GM12878 (cell line): Measurements from ENCODE around the gene STYXL1. TPM values are rescaled to one million over a fixed set of nuclear protein-coding genes. Genes with fewer than 3 reads are reported as not detected.
A peak's percentile ranks its signal among the peaks of the same experiment; 100 is the strongest.

Source experiments
- ATAC-seq: fragments of 200-7000 bp; cut with Tn5 transposase; 3 replicates; pipeline ENCODE4 v1.9.1; 2020; ENCODE audit warnings: mild to moderate bottlenecking, moderate library complexity
- BruUV-seq: library from RNA; stranded (reverse); fragments of 400-500 nt; replicated peaks from 2 replicates; lab custom pipeline; 2021; lab: Mats Ljungman, UMichigan
- CTCF ChIA-PET: fragments of 300-600 bp; sonication (Branson Sonifier 250); formaldehyde crosslinking; extraction: SDS; loops from one replicate; lab custom pipeline; 2021; ENCODE audit warnings: inconsistent platforms; lab: Yijun Ruan, JAX
- POLR2A ChIA-PET: fragments of 350-600 bp; formaldehyde crosslinking; extraction: SDS; loops from one replicate; lab custom pipeline; 2021; ENCODE audit warnings: inconsistent platforms; lab: Charles Lee
- RAD21 ChIA-PET: fragments of 300-600 bp; sonication (Branson Sonifier 250); formaldehyde crosslinking; loops from one replicate; lab custom pipeline; 2023; ENCODE audit warnings: antibody characterized with exemption; ENCODE audit not compliant: unreplicated experiment; lab: Charles Lee
- SMC1A ChIA-PET: fragments of 300-600 bp; sonication (Branson Sonifier 250); formaldehyde crosslinking; loops from one replicate; lab custom pipeline; 2023; ENCODE audit not compliant: unreplicated experiment, uncharacterized antibody; lab: Charles Lee
- DNase-seq: peaks from one replicate; pipeline ENCODE4 v3.0.0-alpha.2; 2011; ENCODE audit warnings: low read depth, low spot score
- FAIRE-seq: peaks from 3 replicates; lab custom pipeline; 2011; peaks lifted over from hg19 to GRCh38; lab: Jason Lieb, UNC
- H2AFZ ChIP-seq: 2 replicates; pipeline ENCODE4 v1.6.0; 2011; ENCODE audit warnings: low read depth, low read length, control low read depth; ENCODE audit not compliant: control insufficient read depth
- H3K27ac ChIP-seq: 2 replicates; pipeline ENCODE4 v1.5.1; 2011; ENCODE audit warnings: control low read depth; ENCODE audit not compliant: control insufficient read depth, insufficient read depth
- H3K27me3 ChIP-seq, 2 experiments: replicated peaks in 1 of 2; 2 replicates each; pipeline versions ENCODE4 v1.6.0 to v1.6.1; 2011; ENCODE audit warnings: low read length in 1 of 2; ENCODE audit not compliant: control insufficient read depth in 2 of 2, insufficient read depth in 2 of 2
- H3K36me3 ChIP-seq, 2 experiments: 2 replicates each; pipeline ENCODE4 v1.5.1; 2011; ENCODE audit warnings: low read length in 1 of 2; ENCODE audit not compliant: control insufficient read depth in 2 of 2, insufficient read depth in 2 of 2
- H3K4me1 ChIP-seq: 2 replicates; pipeline ENCODE4 v1.6.1; 2011; ENCODE audit warnings: mild to moderate bottlenecking, low read length, moderate library complexity, mixed read lengths; ENCODE audit not compliant: control insufficient read depth, insufficient read depth
- H3K4me2 ChIP-seq: 2 replicates; pipeline ENCODE4 v1.6.0; 2011; ENCODE audit warnings: control low read depth; ENCODE audit not compliant: control insufficient read depth, insufficient read depth
- H3K4me3 ChIP-seq: fragments of 200-600 bp; sonication (generic); 2 replicates; pipeline ENCODE4 v1.5.1; 2016
- H3K79me2 ChIP-seq: 2 replicates; pipeline ENCODE4 v1.6.0; 2011; ENCODE audit warnings: low read length; ENCODE audit not compliant: control insufficient read depth, insufficient read depth
- H3K9ac ChIP-seq: 2 replicates; pipeline ENCODE4 v1.8.0; 2011; ENCODE audit warnings: low read length, control low read depth, mixed read lengths; ENCODE audit not compliant: control insufficient read depth, insufficient read depth
- H3K9me3 ChIP-seq: replicated peaks from 3 replicates; pipeline ENCODE4 v1.5.1; 2011; ENCODE audit warnings: mild to moderate bottlenecking, low read length; ENCODE audit not compliant: control insufficient read depth, insufficient read depth
- H4K20me1 ChIP-seq: 2 replicates; pipeline ENCODE4 v1.6.0; 2011; ENCODE audit not compliant: control insufficient read depth, insufficient read depth
- NFIC ChIP-seq: IDR thresholded peaks from 2 replicates; pipeline ENCODE4 v1.6.1; 2012; ENCODE audit warnings: low read depth, mild to moderate bottlenecking, inconsistent platforms, low read length, moderate library complexity
- RAD21 ChIP-seq: IDR thresholded peaks from 2 replicates; pipeline ENCODE4 v1.6.1; 2011; ENCODE audit warnings: mild to moderate bottlenecking, low read depth, low read length, moderate library complexity; ENCODE audit not compliant: insufficient read depth
- SIX5 ChIP-seq: IDR thresholded peaks from 2 replicates; pipeline ENCODE4 v1.6.1; 2011; ENCODE audit warnings: mild to moderate bottlenecking, low read depth, low read length, moderate library complexity; ENCODE audit not compliant: severe bottlenecking
- WGBS: methylation state at CpG from one replicate; pipeline ENCODE4 v1.1.6; 2016; ENCODE audit warnings: low lambda C conversion rate; ENCODE audit not compliant: insufficient replicate concordance, insufficient coverage; ENCODE audit errors: missing lambda C conversion rate; 5-methylcytosine and 5-hydroxymethylcytosine counted together
- in situ Hi-C: fragments of 300-500 bp; cut with MboI; formaldehyde crosslinking; loops from 9 replicates; pipeline ENCODE4 v1.14.3; 2018; ENCODE audit warnings: mixed read lengths
- intact Hi-C: fragments of 100-400 bp; cut with micrococcal nuclease; formaldehyde crosslinking; loops from one replicate; pipeline ENCODE4 v1.14.2; 2022; ENCODE audit not compliant: unreplicated experiment
- polyA plus RNA-seq, 11 experiments: library from polyadenylated mRNA; depleted of rRNA in 4 of 11; unstranded in 6 of 11; stranded (reverse) in 5 of 11; fragments of >200 nt; fragmentation: Nextera tagmentation in 4 of 11; fragmentation: Illumina TruSeq in 1 of 11; extraction: Ambion mirVana in 4 of 11; extraction: Trizol in 1 of 11; gene quantifications; 1 replicate in 1 of 11; 2 replicates in 10 of 11; pipeline versions ENCODE4 v1.2.1 to v1.2.3, GENCODE V29; 2011 to 2016; ENCODE audit warnings: inconsistent platforms in 2 of 11, missing spikeins in 2 of 11, low read depth in 1 of 11
- total RNA-seq, 4 experiments: library from RNA; depleted of rRNA in 3 of 4; stranded (reverse); fragments of >200 nt in 3 of 4; fragmentation: Illumina TruSeq in 1 of 4; extraction: Trizol in 1 of 4; gene quantifications; 2 replicates each; pipeline versions ENCODE4 v1.2.1 to v1.2.3, GENCODE V29; 2013 to 2021
- TF ChIP-seq, protein P1 (sequence below): fragments of 450-650 bp; IDR thresholded peaks from 2 replicates; pipeline ENCODE4 v1.6.1; 2017; ENCODE audit warnings: low read depth, mild to moderate bottlenecking, moderate library complexity
- TF ChIP-seq, protein P2 (sequence below): fragments of 450-650 bp; IDR thresholded peaks from 2 replicates; pipeline ENCODE4 v1.6.1; 2017; ENCODE audit warnings: mild to moderate bottlenecking, low read depth, inconsistent platforms; ENCODE audit not compliant: poor library complexity, severe bottlenecking

STYXL1 gene
- total and polyA plus RNA-seq, 10 of the 15 experiments (the other 5 are each of a cell fraction or from before 2014, with no cell fraction given): 18.4 to 65.9 (median 40.7) TPM

DNA sequence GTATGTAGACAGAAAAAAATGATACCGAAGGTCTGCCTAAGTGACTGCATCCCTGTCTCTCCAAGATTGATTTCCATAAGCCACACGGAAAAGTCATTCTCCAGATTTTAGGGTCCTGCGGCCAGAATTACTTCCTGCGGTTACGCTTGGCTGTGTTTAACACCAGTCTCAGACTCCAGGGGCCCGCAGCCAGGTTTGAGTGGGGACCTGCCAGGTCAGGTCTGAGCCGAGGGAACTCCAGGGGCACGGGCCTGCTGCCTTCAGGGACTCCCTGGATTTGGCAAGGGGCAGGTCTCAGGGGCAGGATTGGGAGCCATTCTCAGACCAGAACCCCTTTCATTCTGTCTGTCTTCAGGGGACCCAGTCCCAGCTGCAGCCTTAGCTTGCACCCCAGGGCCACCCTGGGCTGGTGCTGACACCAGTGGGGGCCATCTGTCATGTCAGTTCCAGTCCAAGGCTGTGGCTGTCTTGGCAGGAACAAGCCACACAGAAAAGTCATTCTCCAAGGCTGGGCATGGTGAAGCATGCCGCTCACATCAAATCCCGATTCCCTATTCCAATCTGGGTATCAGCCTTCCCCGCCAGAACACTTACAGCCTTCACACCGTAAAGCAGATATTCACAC is 92.4 kb downstream of the STYXL1 start:
- SMC1A ChIA-PET: no interaction called here
- no peak overlapping the region for H3K4me3 ChIP-seq
- H3K27me3 ChIP-seq: no peaks in the 10 kb centered on the region
- no peak overlapping the region for H3K4me2 ChIP-seq
- CTCF ChIA-PET: no interaction called here
- TSS peak; percentile 49 for BruUV-seq
- DNase-seq (no peak), ATAC-seq (no peak), FAIRE-seq (no peak)
- H3K9ac ChIP-seq: no peak overlapping the region
- H3K79me2 ChIP-seq: no peaks in the 10 kb centered on the region
- RAD21 ChIA-PET: no interaction called here
- in situ Hi-C loops: no loop called here
- intact Hi-C loops: no loop called here
- no peak overlapping the region for H2AFZ ChIP-seq
- 95% methylated on average over 12 of the region's 12 CpGs for WGBS
- no peaks in the 10 kb centered on the region for H3K9me3 ChIP-seq
- POLR2A ChIA-PET: no interaction called here
- no peak for TF ChIP-seq RAD21
- no peak for TF ChIP-seq SIX5
- TF ChIP-seq NFIC: no peak
- TF ChIP-seq, protein P1, sequence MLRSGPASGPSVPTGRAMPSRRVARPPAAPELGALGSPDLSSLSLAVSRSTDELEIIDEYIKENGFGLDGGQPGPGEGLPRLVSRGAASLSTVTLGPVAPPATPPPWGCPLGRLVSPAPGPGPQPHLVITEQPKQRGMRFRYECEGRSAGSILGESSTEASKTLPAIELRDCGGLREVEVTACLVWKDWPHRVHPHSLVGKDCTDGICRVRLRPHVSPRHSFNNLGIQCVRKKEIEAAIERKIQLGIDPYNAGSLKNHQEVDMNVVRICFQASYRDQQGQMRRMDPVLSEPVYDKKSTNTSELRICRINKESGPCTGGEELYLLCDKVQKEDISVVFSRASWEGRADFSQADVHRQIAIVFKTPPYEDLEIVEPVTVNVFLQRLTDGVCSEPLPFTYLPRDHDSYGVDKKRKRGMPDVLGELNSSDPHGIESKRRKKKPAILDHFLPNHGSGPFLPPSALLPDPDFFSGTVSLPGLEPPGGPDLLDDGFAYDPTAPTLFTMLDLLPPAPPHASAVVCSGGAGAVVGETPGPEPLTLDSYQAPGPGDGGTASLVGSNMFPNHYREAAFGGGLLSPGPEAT: no peak
- TF ChIP-seq, protein P2, sequence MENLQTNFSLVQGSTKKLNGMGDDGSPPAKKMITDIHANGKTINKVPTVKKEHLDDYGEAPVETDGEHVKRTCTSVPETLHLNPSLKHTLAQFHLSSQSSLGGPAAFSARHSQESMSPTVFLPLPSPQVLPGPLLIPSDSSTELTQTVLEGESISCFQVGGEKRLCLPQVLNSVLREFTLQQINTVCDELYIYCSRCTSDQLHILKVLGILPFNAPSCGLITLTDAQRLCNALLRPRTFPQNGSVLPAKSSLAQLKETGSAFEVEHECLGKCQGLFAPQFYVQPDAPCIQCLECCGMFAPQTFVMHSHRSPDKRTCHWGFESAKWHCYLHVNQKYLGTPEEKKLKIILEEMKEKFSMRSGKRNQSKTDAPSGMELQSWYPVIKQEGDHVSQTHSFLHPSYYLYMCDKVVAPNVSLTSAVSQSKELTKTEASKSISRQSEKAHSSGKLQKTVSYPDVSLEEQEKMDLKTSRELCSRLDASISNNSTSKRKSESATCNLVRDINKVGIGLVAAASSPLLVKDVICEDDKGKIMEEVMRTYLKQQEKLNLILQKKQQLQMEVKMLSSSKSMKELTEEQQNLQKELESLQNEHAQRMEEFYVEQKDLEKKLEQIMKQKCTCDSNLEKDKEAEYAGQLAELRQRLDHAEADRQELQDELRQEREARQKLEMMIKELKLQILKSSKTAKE: no peak
- no peaks in the 10 kb centered on the region for H4K20me1 ChIP-seq
- H3K4me1 ChIP-seq: no peaks in the 10 kb centered on the region
- peaks cover 4 to 6% of the 10 kb centered on the region in 2 experiments; a peak in 3 of 4 replicates for H3K36me3 ChIP-seq
- H3K27ac ChIP-seq: no peak overlapping the region
